Heart left ventricle (tissue), 13 donors: ENCODE measurements around the gene LAMB4.

Experiments used
- POLR2A ChIP-seq, 2 donors: fragments of 450-650 bp; IDR thresholded peaks; one replicate each; pipeline ENCODE4 v1.6.1; 2017; ENCODE audit warnings: antibody characterized with exemption in 2 of 2, mild to moderate bottlenecking in 2 of 2, moderate library complexity in 2 of 2
- TF ChIP-seq, protein P1 (sequence below), 12 donors: fragments of 200-600 bp; sonication (generic) in 4 of 12; IDR thresholded peaks; one replicate each; pipeline versions ENCODE4 v1.5.0 to v1.8.0; 2018 to 2022; ENCODE audit warnings: antibody characterized with exemption in 12 of 12, mild to moderate bottlenecking in 5 of 12
- donor health status: ischemic (EF 13 %, LVEDD 7.1; RV severe dilation, severe dysfunction).
- donor health status: DM: no; HTN: yes; CAD: no.
- donor health status: DM: no; HTN: no; CAD: no.
- donor health status: ischemic (EF 25% LVEDD 6.9; RV normal size, moderate dysfunction).
- donor health status: ischemic (EF 25% LVEDD 5.7; RV mildly dilated, moderate dysfunction).
- donor health status: ischemic (EF 35%, LVEDD 5.7; RV mildly dilated, moderate dysfunction).
- donor health status: nonischemic (EF 11% LVEDD 7.7; RV severe dilation, severe dysfunction).
- donor health status: DM: yes; HTN: yes; CAD: no.
- donor health status: PGD.
- donor health status: ischemic (EF 29% LVEDD 5.4; RV normal size, mild dysfunction).
- donor health status: nonischemic (EF 23%, LVEDD 6.1; RV moderate dilation, normal function).

DNA sequence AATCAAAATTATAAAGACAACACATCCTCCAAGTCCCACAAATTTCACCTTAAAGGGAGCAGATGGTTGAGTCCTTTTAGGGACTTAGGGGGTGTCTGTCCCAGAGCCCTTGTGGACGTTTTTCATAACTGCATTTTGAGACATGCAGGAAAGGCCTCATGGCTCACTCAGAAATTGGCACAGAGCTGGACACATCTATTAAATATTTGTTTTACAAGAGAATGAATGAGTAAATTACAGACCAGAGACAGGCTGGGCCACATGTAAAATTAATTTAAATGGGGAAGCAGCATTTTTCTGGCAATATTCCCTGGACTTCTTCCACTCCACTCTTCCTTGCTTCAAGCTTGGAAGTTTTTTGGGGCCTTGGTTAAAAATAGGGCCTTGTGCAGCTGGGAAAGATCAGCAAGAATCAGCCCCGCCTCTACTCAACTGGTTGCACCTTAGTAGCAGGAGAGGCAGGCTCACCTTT lies 147.2 kb downstream of the LAMB4 start:
- TF ChIP-seq, protein P1, sequence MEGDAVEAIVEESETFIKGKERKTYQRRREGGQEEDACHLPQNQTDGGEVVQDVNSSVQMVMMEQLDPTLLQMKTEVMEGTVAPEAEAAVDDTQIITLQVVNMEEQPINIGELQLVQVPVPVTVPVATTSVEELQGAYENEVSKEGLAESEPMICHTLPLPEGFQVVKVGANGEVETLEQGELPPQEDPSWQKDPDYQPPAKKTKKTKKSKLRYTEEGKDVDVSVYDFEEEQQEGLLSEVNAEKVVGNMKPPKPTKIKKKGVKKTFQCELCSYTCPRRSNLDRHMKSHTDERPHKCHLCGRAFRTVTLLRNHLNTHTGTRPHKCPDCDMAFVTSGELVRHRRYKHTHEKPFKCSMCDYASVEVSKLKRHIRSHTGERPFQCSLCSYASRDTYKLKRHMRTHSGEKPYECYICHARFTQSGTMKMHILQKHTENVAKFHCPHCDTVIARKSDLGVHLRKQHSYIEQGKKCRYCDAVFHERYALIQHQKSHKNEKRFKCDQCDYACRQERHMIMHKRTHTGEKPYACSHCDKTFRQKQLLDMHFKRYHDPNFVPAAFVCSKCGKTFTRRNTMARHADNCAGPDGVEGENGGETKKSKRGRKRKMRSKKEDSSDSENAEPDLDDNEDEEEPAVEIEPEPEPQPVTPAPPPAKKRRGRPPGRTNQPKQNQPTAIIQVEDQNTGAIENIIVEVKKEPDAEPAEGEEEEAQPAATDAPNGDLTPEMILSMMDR (IDR thresholded peaks at IDR 0.05): peak in 6 of 12 donors; percentile 14 to 45 (median 30)
- no peak for TF ChIP-seq POLR2A (IDR thresholded peaks at IDR 0.05)
